ENCODE measurements around the gene DIPK2A. TPM values are rescaled to one million over a fixed set of nuclear protein-coding genes. Genes with fewer than 3 reads are reported as not detected.
A peak's percentile ranks its signal among the peaks of the same experiment; 100 is the strongest.

Gene DIPK2A
- total RNA-seq, 1 experiment from 2014 or later: 28.5 TPM

DNA sequence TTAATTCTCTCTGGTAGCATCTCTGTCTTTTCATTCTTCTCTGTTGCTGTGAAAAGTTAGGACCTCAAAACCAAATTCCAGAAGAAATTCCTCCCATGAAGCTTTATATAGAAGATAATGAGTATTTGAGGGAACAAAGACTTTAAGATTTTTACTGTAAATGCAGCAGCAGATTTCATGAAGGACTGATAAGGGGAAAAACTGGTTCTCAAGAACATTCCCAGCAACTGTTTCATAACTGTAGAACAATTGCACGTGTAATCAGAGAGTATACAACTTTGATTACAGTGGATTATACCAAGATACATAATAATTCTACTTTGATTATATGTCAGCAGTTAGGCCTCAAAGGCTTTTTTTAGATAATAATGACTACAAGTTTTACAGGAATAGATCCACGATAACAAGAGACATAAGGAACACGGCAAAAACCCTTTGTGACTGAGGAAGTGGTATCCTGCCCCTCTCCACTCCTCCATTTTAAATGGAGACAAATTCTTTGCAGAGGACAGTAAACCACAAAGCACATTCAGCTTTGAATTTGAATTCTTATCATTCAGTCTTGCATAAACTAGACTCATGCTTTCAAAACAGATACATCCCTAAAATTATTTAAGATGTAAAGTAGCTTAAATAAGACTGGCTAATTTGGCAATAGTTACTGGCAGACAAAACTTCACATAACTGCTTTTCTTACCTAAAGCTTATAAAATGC, 42.9 kb upstream of the DIPK2A start:
- no peak for ATAC-seq
- Histone ChIP-seq H3K27me3 (ENCODE audit: low read length) (no peaks in the 10 kb centered on the region), H3K4me3 (ENCODE audit: low read length) (no peak overlapping the region), H3K9me2 (replicated peaks; ENCODE audit: low read length) (no peaks in the 10 kb centered on the region), H3K36me3 (ENCODE audit: low read depth, low read length) (no peaks in the 10 kb centered on the region), H3K4me1 (ENCODE audit: insufficient read depth, low read length) (no peaks in the 10 kb centered on the region), H3K79me2 (ENCODE audit: low read length) (no peaks in the 10 kb centered on the region), H3F3A (ENCODE audit: low read length, unreplicated experiment) (no peaks in the 10 kb centered on the region), H3K9me3 (ENCODE audit: low read length) (no peaks in the 10 kb centered on the region), H4K20me1 (ENCODE audit: low read length) (no peaks in the 10 kb centered on the region), H2AFZ (ENCODE audit: low read length) (no peak overlapping the region), H3K4me2 (ENCODE audit: low read length) (no peak overlapping the region), H3K27ac (ENCODE audit: low read length) (no peak overlapping the region), H3K9ac (ENCODE audit: low read length) (no peak overlapping the region)
- TF ChIP-seq EZH2phosphoT487 (IDR thresholded peaks at IDR 0.05; ENCODE audit: borderline replicate concordance, low read length) (no peak), EZH2 (IDR thresholded peaks at IDR 0.05; ENCODE audit: low read length, unreplicated experiment) (no peak)
- TF ChIP-seq, protein P1, sequence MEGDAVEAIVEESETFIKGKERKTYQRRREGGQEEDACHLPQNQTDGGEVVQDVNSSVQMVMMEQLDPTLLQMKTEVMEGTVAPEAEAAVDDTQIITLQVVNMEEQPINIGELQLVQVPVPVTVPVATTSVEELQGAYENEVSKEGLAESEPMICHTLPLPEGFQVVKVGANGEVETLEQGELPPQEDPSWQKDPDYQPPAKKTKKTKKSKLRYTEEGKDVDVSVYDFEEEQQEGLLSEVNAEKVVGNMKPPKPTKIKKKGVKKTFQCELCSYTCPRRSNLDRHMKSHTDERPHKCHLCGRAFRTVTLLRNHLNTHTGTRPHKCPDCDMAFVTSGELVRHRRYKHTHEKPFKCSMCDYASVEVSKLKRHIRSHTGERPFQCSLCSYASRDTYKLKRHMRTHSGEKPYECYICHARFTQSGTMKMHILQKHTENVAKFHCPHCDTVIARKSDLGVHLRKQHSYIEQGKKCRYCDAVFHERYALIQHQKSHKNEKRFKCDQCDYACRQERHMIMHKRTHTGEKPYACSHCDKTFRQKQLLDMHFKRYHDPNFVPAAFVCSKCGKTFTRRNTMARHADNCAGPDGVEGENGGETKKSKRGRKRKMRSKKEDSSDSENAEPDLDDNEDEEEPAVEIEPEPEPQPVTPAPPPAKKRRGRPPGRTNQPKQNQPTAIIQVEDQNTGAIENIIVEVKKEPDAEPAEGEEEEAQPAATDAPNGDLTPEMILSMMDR (conservative IDR thresholded peaks at IDR 0.05; ENCODE audit: low read depth, low read length): no peak
- CTCF ChIA-PET: no interaction called here
- no TSS peak for BruUV-seq (replicated peaks)
- DNase-seq: no peak
- POLR2A ChIA-PET (ENCODE audit: unreplicated experiment): no interaction called here
- intact Hi-C loops (cut with micrococcal nuclease): no loop called here

DNA sequence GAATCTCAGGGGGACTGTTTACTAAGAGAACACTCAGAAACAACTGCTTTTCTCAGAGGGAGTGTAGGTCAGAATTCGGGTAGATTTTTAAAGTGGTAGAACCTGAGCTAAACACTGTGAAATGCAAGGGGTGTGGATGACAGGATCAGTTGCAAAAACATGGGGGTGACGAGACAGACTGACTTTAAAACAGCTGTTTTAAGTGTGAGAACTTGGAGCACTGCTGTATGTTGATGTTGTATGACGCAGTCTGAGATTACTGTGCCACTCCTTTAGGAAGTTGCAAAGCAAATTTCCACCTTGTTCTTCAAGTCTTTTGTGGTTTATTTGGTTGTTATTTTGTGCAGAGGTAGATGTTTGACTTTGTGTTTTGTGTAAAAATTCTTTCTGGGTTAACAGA, 36.8 kb upstream of the DIPK2A start:
- Histone ChIP-seq H3K9me3 (ENCODE audit: low read length) (no peaks in the 10 kb centered on the region), H3K79me2 (ENCODE audit: low read length) (no peaks in the 10 kb centered on the region), H2AFZ (ENCODE audit: low read length) (no peak overlapping the region), H3K9me2 (replicated peaks; ENCODE audit: low read length) (no peaks in the 10 kb centered on the region), H3K27ac (ENCODE audit: low read length) (no peak overlapping the region), H3K27me3 (ENCODE audit: low read length) (no peaks in the 10 kb centered on the region), H3F3A (ENCODE audit: low read length, unreplicated experiment) (no peaks in the 10 kb centered on the region), H3K36me3 (ENCODE audit: low read depth, low read length) (no peaks in the 10 kb centered on the region), H3K9ac (ENCODE audit: low read length) (no peak overlapping the region), H4K20me1 (ENCODE audit: low read length) (no peaks in the 10 kb centered on the region), H3K4me1 (ENCODE audit: insufficient read depth, low read length) (no peaks in the 10 kb centered on the region), H3K4me3 (ENCODE audit: low read length) (no peak overlapping the region), H3K4me2 (ENCODE audit: low read length) (no peak overlapping the region)
- no TSS peak for BruUV-seq (replicated peaks)
- intact Hi-C loops (cut with micrococcal nuclease): no loop called here
- no peak for DNase-seq
- no peak for ATAC-seq
- TF ChIP-seq EZH2 (IDR thresholded peaks at IDR 0.05; ENCODE audit: low read length, unreplicated experiment) (no peak), EZH2phosphoT487 (IDR thresholded peaks at IDR 0.05; ENCODE audit: borderline replicate concordance, low read length) (no peak)
- TF ChIP-seq, protein P1 (conservative IDR thresholded peaks at IDR 0.05; ENCODE audit: low read depth, low read length): no peak
- ChIA-PET CTCF (no interaction called here), POLR2A (ENCODE audit: unreplicated experiment) (no interaction called here)

DNA sequence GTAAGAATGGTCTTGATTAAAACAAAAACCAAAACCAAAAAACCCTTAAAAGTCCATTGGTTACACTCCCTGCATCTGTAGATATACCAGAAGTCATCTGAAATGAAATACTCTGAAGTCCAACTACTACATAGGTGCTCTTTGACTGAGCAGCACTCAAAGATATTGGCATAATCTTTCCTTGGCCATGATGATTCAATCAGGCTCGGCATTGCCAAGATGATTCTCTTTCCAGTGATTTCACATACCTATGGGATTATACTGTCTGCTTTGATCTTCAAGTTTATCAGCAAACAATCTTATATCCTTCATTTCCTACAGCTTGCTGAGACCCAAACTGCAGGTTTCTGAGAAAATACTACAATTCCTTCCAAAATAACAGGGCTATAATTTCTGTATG, 35.9 kb upstream of the DIPK2A start:
- Histone ChIP-seq H3K9me2 (replicated peaks; ENCODE audit: low read length) (no peaks in the 10 kb centered on the region), H3K4me2 (ENCODE audit: low read length) (no peak overlapping the region), H3K9me3 (ENCODE audit: low read length) (no peaks in the 10 kb centered on the region), H3K9ac (ENCODE audit: low read length) (no peak overlapping the region), H3F3A (ENCODE audit: low read length, unreplicated experiment) (no peaks in the 10 kb centered on the region), H3K27me3 (ENCODE audit: low read length) (no peaks in the 10 kb centered on the region), H3K27ac (ENCODE audit: low read length) (no peak overlapping the region), H3K4me3 (ENCODE audit: low read length) (no peak overlapping the region), H3K4me1 (ENCODE audit: insufficient read depth, low read length) (no peaks in the 10 kb centered on the region), H3K79me2 (ENCODE audit: low read length) (no peaks in the 10 kb centered on the region), H4K20me1 (ENCODE audit: low read length) (no peaks in the 10 kb centered on the region), H2AFZ (ENCODE audit: low read length) (no peak overlapping the region), H3K36me3 (ENCODE audit: low read depth, low read length) (no peaks in the 10 kb centered on the region)
- intact Hi-C loops (cut with micrococcal nuclease): no loop called here
- ChIA-PET CTCF (no interaction called here), POLR2A (ENCODE audit: unreplicated experiment) (no interaction called here)
- TF ChIP-seq EZH2 (IDR thresholded peaks at IDR 0.05; ENCODE audit: low read length, unreplicated experiment): no peak
- TF ChIP-seq EZH2phosphoT487 (IDR thresholded peaks at IDR 0.05; ENCODE audit: borderline replicate concordance, low read length): no peak
- TF ChIP-seq, protein P1 (conservative IDR thresholded peaks at IDR 0.05; ENCODE audit: low read depth, low read length): no peak
- DNase-seq (peak; percentile 6), ATAC-seq (no peak)
- no TSS peak for BruUV-seq (replicated peaks)
